ENCODE data around the gene PPA1.
A peak's percentile ranks its signal among the peaks of the same experiment; 100 is the strongest.
"Not testable (repeated sequence)": the region's sequence is repeated elsewhere in the genome, so short reads cannot be mapped to it uniquely, and the experiment has no call there.

The PPA1 gene

GRCh38 chr10:70201105-70201504, 32.1 kb downstream of the PPA1 start:
- DNase-seq, result no peak

- DNase-seq, result no peak
Observed at GRCh38 chr10:70198696-70199466, 34.3 kb downstream of the PPA1 start.

GRCh38 chr10:70197235-70197945, 35.8 kb downstream of the PPA1 start:
- DNase-seq, result no peak

- no peak for DNase-seq
Observed at GRCh38 chr10:70193391-70193844, 39.8 kb downstream of the PPA1 start.

GRCh38 chr10:70192326-70192968, 40.8 kb downstream of the PPA1 start:
- DNase-seq, result no peak

- peak; percentile 33 for DNase-seq
Observed at GRCh38 chr10:70191972-70192305, 41.3 kb downstream of the PPA1 start.

- DNase-seq, result peak; percentile 17
Observed at GRCh38 chr10:70191161-70191971, 41.9 kb downstream of the PPA1 start.

GRCh38 chr10:70190581-70190980, 42.6 kb downstream of the PPA1 start:
- peak; percentile 79 for DNase-seq

- no peak for DNase-seq
Observed at GRCh38 chr10:70190102-70190501, 43.1 kb downstream of the PPA1 start.

- DNase-seq, result no peak
Observed at GRCh38 chr10:70188768-70189167, 44.5 kb downstream of the PPA1 start.

- no peak for DNase-seq
Observed at GRCh38 chr10:70186571-70186970, 46.7 kb downstream of the PPA1 start.

- DNase-seq, result no peak
Observed at GRCh38 chr10:70186090-70186489, 47.1 kb downstream of the PPA1 start.

- no peak for DNase-seq
Observed at GRCh38 chr10:70183304-70183703, 49.9 kb downstream of the PPA1 start.

GRCh38 chr10:70179209-70179608, 54.0 kb downstream of the PPA1 start:
- not testable (repeated sequence) for DNase-seq

GRCh38 chr10:70178139-70178725, 55.0 kb downstream of the PPA1 start:
- DNase-seq, result no peak

- DNase-seq, result no peak
Observed at GRCh38 chr10:70176441-70176840, 56.8 kb downstream of the PPA1 start.

GRCh38 chr10:70175516-70175915, 57.7 kb downstream of the PPA1 start:
- DNase-seq, result no peak

- peak; percentile 30 for DNase-seq
Observed at GRCh38 chr10:70174058-70174741, 59.0 kb downstream of the PPA1 start.

GRCh38 chr10:70169649-70170364, 63.4 kb downstream of the PPA1 start:
- peak; percentile 69 for DNase-seq

GRCh38 chr10:70169011-70169410, 64.2 kb downstream of the PPA1 start:
- DNase-seq, result no peak

- no peak for DNase-seq
Observed at GRCh38 chr10:70167246-70167645, 66.0 kb downstream of the PPA1 start.
